ENCODE data around the gene TRAF7. TPM values are rescaled to one million over a fixed set of nuclear protein-coding genes. Genes with fewer than 3 reads are reported as not detected.
"Not testable (repeated sequence)": the region's sequence is repeated elsewhere in the genome, so short reads cannot be mapped to it uniquely, and the experiment has no call there.

Gene TRAF7
- total and polyA plus RNA-seq, 3 experiments from 2014 or later = 7.3 to 106 (median 102) TPM

GRCh38 chr16:2135071-2135470 is 20.5 kb upstream of the TRAF7 start:
- H3K9me3 Mint-ChIP-seq; H3K36me3 ChIP-seq (ENCODE audit: insufficient read depth, low read length); H3K4me1 ChIP-seq (ENCODE audit: insufficient read depth, low read length); H3K36me3 Mint-ChIP-seq; H3K27me3 ChIP-seq (ENCODE audit: insufficient read depth, low read length, poor library complexity, severe bottlenecking); H3K4me1 Mint-ChIP-seq; POLR2A ChIA-PET; H3K4me3 ChIP-seq (ENCODE audit: low read length); H3K27ac ChIP-seq (ENCODE audit: low read depth, low read length); H3K27me3 Mint-ChIP-seq; CTCF ChIA-PET; H3K9me3 ChIP-seq (ENCODE audit: low read length): not testable (repeated sequence)
- Mint-ChIP-seq H3K27ac (peak overlapping the region in 3 of 8 donors; percentile 54 to 68 (median 66)), H3K4me3 (peak overlapping the region; percentile 58 to 86 (median 74))
- peak in 1 of 5 donors; percentile 36 for DNase-seq

- POLR2A ChIA-PET = interaction anchor here (1.0 kb wide), 1 partner anchor 19 kb away, joined by 7 read pairs; the partner anchor contains the start of gene TRAF7
- peak within 1 kb of the TSS; percentile 28 for H3K4me3 ChIP-seq (ENCODE audit: low read length)
- not testable (repeated sequence) for H3K27me3 Mint-ChIP-seq; H3K9me3 Mint-ChIP-seq; H3K4me1 ChIP-seq (ENCODE audit: insufficient read depth, low read length); H3K27me3 ChIP-seq (ENCODE audit: insufficient read depth, low read length, poor library complexity, severe bottlenecking); H3K9me3 ChIP-seq (ENCODE audit: low read length); H3K36me3 Mint-ChIP-seq; H3K36me3 ChIP-seq (ENCODE audit: insufficient read depth, low read length)
- Mint-ChIP-seq H3K27ac (peak within 1 kb of the TSS; percentile 24 to 98 (median 93)), H3K4me1 (peaks cover 9 to 14% (median 11%) of the 10 kb centered on the region in 3 donors), H3K4me3 (peak within 1 kb of the TSS; percentile 84 to 96 (median 92))
- DNase-seq = peak; percentile 97 to 100 (median 99)
- CTCF ChIA-PET = interaction anchor here (1.1 to 2.0 kb wide), 3 partner anchors 13 to 113 kb away, joined by 3 to 5 read pairs (median 3); no protein-coding TSS in a partner anchor
- peak within 1 kb of the TSS; percentile 38 for H3K27ac ChIP-seq (ENCODE audit: low read depth, low read length)
Measured at GRCh38 chr16:2135770-2136490, 19.7 kb upstream of the TRAF7 start, which contains the start of gene PKD1. TSS of gene PKD1 (minus strand) at chr16:2135898. CDS start at chr16:2135689, 209 bp downstream.

- Histone ChIP-seq H3K4me1 (ENCODE audit: insufficient read depth, low read length) (no peaks in the 10 kb centered on the region), H3K27me3 (ENCODE audit: insufficient read depth, low read length, poor library complexity, severe bottlenecking) (no peaks in the 10 kb centered on the region), H3K36me3 (ENCODE audit: insufficient read depth, low read length) (no peaks in the 10 kb centered on the region), H3K4me3 (ENCODE audit: low read length) (no peak overlapping the region), H3K27ac (ENCODE audit: low read depth, low read length) (no peak overlapping the region), H3K9me3 (ENCODE audit: low read length) (no peaks in the 10 kb centered on the region)
- Mint-ChIP-seq H3K36me3 (peaks cover 0 to 2% (median 0%) of the 10 kb centered on the region in 3 donors), H3K27ac (no peak overlapping the region), H3K27me3 (no peaks in the 10 kb centered on the region), H3K4me3 (no peak overlapping the region), H3K9me3 (no peaks in the 10 kb centered on the region), H3K4me1 (peaks cover 2 to 7% (median 4%) of the 10 kb centered on the region in 3 donors)
- ChIA-PET POLR2A (no interaction called here), CTCF (interaction anchor here (0.9 to 3.8 kb wide), 2 partner anchors 12 to 118 kb away, joined by 3 to 14 read pairs; partner anchors contain the start of gene TRAF7)
- no peak for DNase-seq
Measured at GRCh38 chr16:2142942-2143877, 12.4 kb upstream of the TRAF7 start.

- Histone ChIP-seq H3K27me3 (ENCODE audit: insufficient read depth, low read length, poor library complexity, severe bottlenecking) (no peaks in the 10 kb centered on the region), H3K36me3 (ENCODE audit: insufficient read depth, low read length) (no peaks in the 10 kb centered on the region), H3K4me3 (ENCODE audit: low read length) (no peak overlapping the region), H3K27ac (ENCODE audit: low read depth, low read length) (no peak overlapping the region), H3K4me1 (ENCODE audit: insufficient read depth, low read length) (peaks cover 2% of the 10 kb centered on the region), H3K9me3 (ENCODE audit: low read length) (no peaks in the 10 kb centered on the region)
- Mint-ChIP-seq H3K9me3 (no peaks in the 10 kb centered on the region), H3K36me3 (peaks cover 0 to 2% (median 0%) of the 10 kb centered on the region in 3 donors), H3K27me3 (no peaks in the 10 kb centered on the region), H3K4me3 (no peak overlapping the region), H3K4me1 (peaks cover 2 to 7% (median 4%) of the 10 kb centered on the region in 3 donors), H3K27ac (no peak overlapping the region)
- ChIA-PET POLR2A (no interaction called here), CTCF (interaction anchor here (0.9 to 3.8 kb wide), 2 partner anchors 11 to 119 kb away, joined by 3 to 14 read pairs; partner anchors contain the start of gene TRAF7)
- DNase-seq = no peak
Measured at GRCh38 chr16:2143878-2144485, 11.6 kb upstream of the TRAF7 start.

GRCh38 chr16:2145843-2146242 is 9.7 kb upstream of the TRAF7 start:
- Histone ChIP-seq H3K4me3 (ENCODE audit: low read length) (no peak overlapping the region), H3K9me3 (ENCODE audit: low read length) (no peaks in the 10 kb centered on the region), H3K27me3 (ENCODE audit: insufficient read depth, low read length, poor library complexity, severe bottlenecking) (no peaks in the 10 kb centered on the region), H3K36me3 (ENCODE audit: insufficient read depth, low read length) (no peaks in the 10 kb centered on the region), H3K27ac (ENCODE audit: low read depth, low read length) (no peak overlapping the region), H3K4me1 (ENCODE audit: insufficient read depth, low read length) (peaks cover 20% of the 10 kb centered on the region)
- Mint-ChIP-seq H3K4me1 (peaks cover 3 to 11% (median 5%) of the 10 kb centered on the region in 3 donors), H3K27me3 (peaks cover 0 to 2% of the 10 kb centered on the region in 2 donors), H3K36me3 (no peaks in the 10 kb centered on the region), H3K9me3 (no peaks in the 10 kb centered on the region), H3K27ac (no peak overlapping the region), H3K4me3 (peak overlapping the region in 1 of 7 donors; percentile 9)
- ChIA-PET POLR2A (interaction anchor here (0.6 to 1.2 kb wide), 2 partner anchors 9 to 10 kb away, joined by 3 read pairs; partner anchors contain the start of gene TRAF7), CTCF (interaction anchor here (3.8 to 3.9 kb wide), 2 partner anchors 9 to 142 kb away, joined by 13 to 14 read pairs; partner anchors contain the start of gene TRAF7)
- no peak for DNase-seq

GRCh38 chr16:2147378-2147777 is 8.2 kb upstream of the TRAF7 start:
- Mint-ChIP-seq H3K27ac (no peak overlapping the region), H3K27me3 (peaks cover 0 to 2% of the 10 kb centered on the region in 2 donors), H3K4me1 (peaks cover 7 to 22% (median 11%) of the 10 kb centered on the region in 3 donors), H3K4me3 (peak overlapping the region in 3 of 7 donors; percentile 29 to 71 (median 51)), H3K36me3 (peaks cover 0 to 8% (median 0%) of the 10 kb centered on the region in 3 donors), H3K9me3 (no peaks in the 10 kb centered on the region)
- no peak overlapping the region for H3K4me3 ChIP-seq (ENCODE audit: low read length)
- H3K27ac ChIP-seq (ENCODE audit: low read depth, low read length) = no peak overlapping the region
- no peak for DNase-seq
- ChIA-PET CTCF (interaction anchor here (1.2 to 3.9 kb wide), 3 partner anchors 123 to 144 kb away, joined by 3 to 13 read pairs (median 4); partner anchors contain the start of gene NPW), POLR2A (interaction anchor here (1.2 kb wide), 1 partner anchor 8 kb away, joined by 3 read pairs; the partner anchor contains the start of gene TRAF7)
- peaks cover 5% of the 10 kb centered on the region for H3K36me3 ChIP-seq (ENCODE audit: insufficient read depth, low read length)
- H3K27me3 ChIP-seq (ENCODE audit: insufficient read depth, low read length, poor library complexity, severe bottlenecking) = no peaks in the 10 kb centered on the region
- H3K4me1 ChIP-seq (ENCODE audit: insufficient read depth, low read length) = peaks cover 36% of the 10 kb centered on the region
- H3K9me3 ChIP-seq (ENCODE audit: low read length) = no peaks in the 10 kb centered on the region

GRCh38 chr16:2147981-2148671 is 7.5 kb upstream of the TRAF7 start, which contains the start of gene RAB26:
TSS of gene RAB26 (plus strand) at chr16:2148625. CDS start at chr16:2148784, 159 bp downstream.
- peaks cover 0 to 2% of the 10 kb centered on the region in 2 donors for H3K27me3 Mint-ChIP-seq
- ChIA-PET CTCF (interaction anchor here (1.0 to 3.9 kb wide), 3 partner anchors 27 to 145 kb away, joined by 4 to 13 read pairs (median 4); no protein-coding TSS in a partner anchor), POLR2A (no interaction called here)
- H3K36me3 Mint-ChIP-seq = peaks cover 0 to 8% (median 0%) of the 10 kb centered on the region in 3 donors
- H3K4me3 Mint-ChIP-seq = peak within 1 kb of the TSS in 6 of 7 donors; percentile 44 to 59 (median 48)
- peaks cover 7 to 28% (median 12%) of the 10 kb centered on the region in 3 donors for H3K4me1 Mint-ChIP-seq
- H3K9me3 Mint-ChIP-seq = no peaks in the 10 kb centered on the region
- Histone ChIP-seq H3K4me3 (ENCODE audit: low read length) (no peak within 1 kb of the TSS), H3K27ac (ENCODE audit: low read depth, low read length) (no peak within 1 kb of the TSS), H3K27me3 (ENCODE audit: insufficient read depth, low read length, poor library complexity, severe bottlenecking) (no peaks in the 10 kb centered on the region), H3K36me3 (ENCODE audit: insufficient read depth, low read length) (peaks cover 5% of the 10 kb centered on the region), H3K9me3 (ENCODE audit: low read length) (no peaks in the 10 kb centered on the region), H3K4me1 (ENCODE audit: insufficient read depth, low read length) (peaks cover 43% of the 10 kb centered on the region)
- peak; percentile 47 to 73 (median 57) for DNase-seq
- no peak within 1 kb of the TSS for H3K27ac Mint-ChIP-seq
